Hepatocyte (in vitro differentiated cells): ENCODE data around the gene ARHGEF35. TPM values are rescaled to one million over a fixed set of nuclear protein-coding genes. Genes with fewer than 3 reads are reported as not detected.
"Not testable (repeated sequence)": the region's sequence is repeated elsewhere in the genome, so short reads cannot be mapped to it uniquely, and the experiment has no call there.

Source experiments
- DNase-seq: peaks from one replicate; pipeline ENCODE4 v3.0.0-alpha.2; 2016; ENCODE audit warnings: low spot score
- H2AFZ ChIP-seq: fragments of 200-600 bp; sonication (generic); 2 replicates; pipeline ENCODE4 v1.6.0; 2016; ENCODE audit warnings: antibody characterized with exemption, mild to moderate bottlenecking
- H3K27ac ChIP-seq: fragments of 200-600 bp; sonication (generic); 2 replicates; pipeline ENCODE4 v1.5.1; 2016; ENCODE audit warnings: mild to moderate bottlenecking
- H3K27me3 ChIP-seq: fragments of 200-600 bp; sonication (generic); 2 replicates; pipeline ENCODE4 v1.6.1; 2016
- H3K36me3 ChIP-seq: fragments of 200-600 bp; sonication (generic); replicated peaks from 2 replicates; pipeline ENCODE4 v1.5.1; 2016; ENCODE audit warnings: low read depth; ENCODE audit not compliant: insufficient read depth
- H3K4me1 ChIP-seq: fragments of 200-600 bp; sonication (generic); 2 replicates; pipeline ENCODE4 v1.5.1; 2016; ENCODE audit warnings: mild to moderate bottlenecking, moderate library complexity; ENCODE audit not compliant: insufficient read depth
- H3K4me2 ChIP-seq: fragments of 200-600 bp; sonication (generic); 2 replicates; pipeline ENCODE4 v1.6.0; 2016
- H3K4me3 ChIP-seq: fragments of 200-600 bp; sonication (generic); 2 replicates; pipeline ENCODE4 v1.5.1; 2016; ENCODE audit warnings: mild to moderate bottlenecking
- H3K79me2 ChIP-seq: fragments of 200-600 bp; sonication (generic); 2 replicates; pipeline ENCODE4 v1.6.0; 2017; ENCODE audit warnings: mild to moderate bottlenecking
- H3K9me2 ChIP-seq: fragments of 200-600 bp; sonication (generic); replicated peaks from 2 replicates; pipeline ENCODE4 v1.6.0; 2017; ENCODE audit warnings: mild to moderate bottlenecking; ENCODE audit not compliant: insufficient read depth
- H3K9me3 ChIP-seq: fragments of 200-600 bp; sonication (generic); 2 replicates; pipeline ENCODE4 v1.5.1; 2016; ENCODE audit warnings: low read depth, mild to moderate bottlenecking
- H4K20me1 ChIP-seq: fragments of 200-600 bp; sonication (generic); 2 replicates; pipeline ENCODE4 v1.6.0; 2016; ENCODE audit warnings: mild to moderate bottlenecking; ENCODE audit not compliant: insufficient read depth, poor library complexity, severe bottlenecking
- CTCF ChIP-seq: fragments of 200-600 bp; sonication (generic); IDR thresholded peaks from 2 replicates; pipeline ENCODE4 v1.5.1; 2016; ENCODE audit warnings: antibody characterized with exemption, mild to moderate bottlenecking; ENCODE audit not compliant: poor library complexity
- EZH2 ChIP-seq: fragments of 200-600 bp; sonication (generic); IDR thresholded peaks from 2 replicates; pipeline ENCODE4 v1.6.1; 2016; ENCODE audit warnings: antibody characterized with exemption, mild to moderate bottlenecking, borderline replicate concordance
- EZH2phosphoT487 ChIP-seq: fragments of 200-600 bp; sonication (generic); IDR thresholded peaks from one replicate; pipeline ENCODE4 v1.6.1; 2018; ENCODE audit warnings: antibody characterized with exemption, mild to moderate bottlenecking, low read depth, moderate library complexity; ENCODE audit not compliant: unreplicated experiment, severe bottlenecking
- WGBS: methylation state at CpG from one replicate; pipeline ENCODE4 v1.1.6; 2016; ENCODE audit warnings: low lambda C conversion rate; ENCODE audit errors: missing lambda C conversion rate; 5-methylcytosine and 5-hydroxymethylcytosine counted together
- polyA plus RNA-seq: library from polyadenylated mRNA; unstranded; fragments of >200 nt; fragmentation: Nextera tagmentation; extraction: Ambion mirVana; gene quantifications from 2 replicates; pipeline ENCODE4 v1.2.1, GENCODE V29; 2016
- total RNA-seq: library from RNA; depleted of rRNA; stranded (reverse); fragments of >200 nt; gene quantifications from 2 replicates; pipeline ENCODE4 v1.2.3, GENCODE V29; 2014

ARHGEF35 gene
- total and polyA plus RNA-seq, 2 experiments from 2014 or later: 16.4 to 17.1 TPM

GRCh38 chr7:144174613-144175012, 21.0 kb downstream of the ARHGEF35 start:
- Histone ChIP-seq H2AFZ (no peak overlapping the region), H4K20me1 (no peaks in the 10 kb centered on the region), H3K9me3 (no peaks in the 10 kb centered on the region), H3K27me3 (no peaks in the 10 kb centered on the region), H3K9me2 (no peaks in the 10 kb centered on the region), H3K27ac (no peak overlapping the region), H3K36me3 (no peaks in the 10 kb centered on the region), H3K79me2 (no peaks in the 10 kb centered on the region), H3K4me1 (no peaks in the 10 kb centered on the region), H3K4me3 (no peak overlapping the region), H3K4me2 (no peak overlapping the region)
- 98% methylated on average over 5 of the region's 5 CpGs for WGBS
- no peak for DNase-seq
- no peak for TF ChIP-seq EZH2phosphoT487
- TF ChIP-seq EZH2: no peak
- TF ChIP-seq CTCF: no peak

GRCh38 chr7:144171594-144172350, 23.9 kb downstream of the ARHGEF35 start:
- H3K4me2 ChIP-seq, H2AFZ ChIP-seq, DNase-seq, H3K27me3 ChIP-seq, H3K4me3 ChIP-seq, H3K9me3 ChIP-seq, H3K4me1 ChIP-seq, H3K36me3 ChIP-seq, H3K79me2 ChIP-seq, H4K20me1 ChIP-seq, H3K27ac ChIP-seq, H3K9me2 ChIP-seq: not testable (repeated sequence)
- 67% methylated on average over 4 of the region's 4 CpGs for WGBS

GRCh38 chr7:144164784-144165183, 30.8 kb downstream of the ARHGEF35 start:
- H3K9me3 ChIP-seq: no peaks in the 10 kb centered on the region

GRCh38 chr7:144158861-144159260, 36.8 kb downstream of the ARHGEF35 start:
- WGBS: 80% methylated on average over 1 of the region's 1 CpG
- H3K27me3 ChIP-seq: peaks cover 8% of the 10 kb centered on the region
- H3K9me3 ChIP-seq: no peaks in the 10 kb centered on the region
- TF ChIP-seq EZH2phosphoT487 (no peak), CTCF (no peak), EZH2 (no peak)
- DNase-seq: no peak
- no peak overlapping the region for H3K27ac ChIP-seq
- H3K36me3 ChIP-seq: no peaks in the 10 kb centered on the region
- H3K79me2 ChIP-seq: no peaks in the 10 kb centered on the region
- no peak overlapping the region for H3K4me2 ChIP-seq
- H2AFZ ChIP-seq: no peak overlapping the region
- H3K9me2 ChIP-seq: no peaks in the 10 kb centered on the region
- H3K4me1 ChIP-seq: no peaks in the 10 kb centered on the region
- H4K20me1 ChIP-seq: no peaks in the 10 kb centered on the region
- no peak overlapping the region for H3K4me3 ChIP-seq

More at GRCh38 chr7:144164784-144165183, 30.8 kb downstream of the ARHGEF35 start:
- DNase-seq: no peak
- TF ChIP-seq EZH2phosphoT487: no peak
- TF ChIP-seq CTCF: no peak
- TF ChIP-seq EZH2: no peak
- 77% methylated on average over 2 of the region's 2 CpGs for WGBS
- no peaks in the 10 kb centered on the region for H4K20me1 ChIP-seq
- no peaks in the 10 kb centered on the region for H3K36me3 ChIP-seq
- H2AFZ ChIP-seq: no peak overlapping the region
- H3K79me2 ChIP-seq: no peaks in the 10 kb centered on the region
- no peaks in the 10 kb centered on the region for H3K27me3 ChIP-seq
- no peak overlapping the region for H3K27ac ChIP-seq
- no peaks in the 10 kb centered on the region for H3K9me2 ChIP-seq
- no peak overlapping the region for H3K4me3 ChIP-seq
- no peak overlapping the region for H3K4me2 ChIP-seq
- H3K4me1 ChIP-seq: no peaks in the 10 kb centered on the region
